GM18951 (cell line): ENCODE data around the gene CLTC.

Experiments
- POLR2A ChIP-seq: IDR thresholded peaks from 4 replicates; pipeline ENCODE4 v1.6.1; 2011; ENCODE audit warnings: mild to moderate bottlenecking; ENCODE audit not compliant: insufficient read length, insufficient read depth; ENCODE audit errors: extremely low read depth
- in situ Hi-C: fragments of 300-500 bp; cut with MboI; formaldehyde crosslinking; loops from one replicate; pipeline ENCODE4 v1.12.0; 2022; ENCODE audit warnings: low sequenced_read_pairs, mixed read lengths, inconsistent platforms; ENCODE audit not compliant: unreplicated experiment

CLTC gene

GRCh38 chr17:59621771-59622170, 2.1 kb downstream of the CLTC start:
- no peak for TF ChIP-seq POLR2A
- in situ Hi-C loops, result no loop called here

GRCh38 chr17:59623151-59623550, 3.5 kb downstream of the CLTC start:
- in situ Hi-C loops, result no loop called here
- no peak for TF ChIP-seq POLR2A

GRCh38 chr17:59626756-59627155, 7.1 kb downstream of the CLTC start:
- no peak for TF ChIP-seq POLR2A
- in situ Hi-C loops, result no loop called here

GRCh38 chr17:59627274-59627673, 7.6 kb downstream of the CLTC start:
- in situ Hi-C loops, result no loop called here
- no peak for TF ChIP-seq POLR2A

- no peak for TF ChIP-seq POLR2A
- in situ Hi-C loops, result no loop called here
Observed at GRCh38 chr17:59627770-59628171, 8.1 kb downstream of the CLTC start.

- in situ Hi-C loops, result no loop called here
- TF ChIP-seq POLR2A, result no peak
Observed at GRCh38 chr17:59629174-59629573, 9.5 kb downstream of the CLTC start.

- no peak for TF ChIP-seq POLR2A
- in situ Hi-C loops, result no loop called here
Observed at GRCh38 chr17:59631276-59631675, 11.6 kb downstream of the CLTC start.

GRCh38 chr17:59632398-59632797, 12.7 kb downstream of the CLTC start:
- TF ChIP-seq POLR2A, result no peak

GRCh38 chr17:59633658-59634359, 14.1 kb downstream of the CLTC start:
- TF ChIP-seq POLR2A, result no peak
- in situ Hi-C loops, result no loop called here

More at GRCh38 chr17:59632398-59632797, 12.7 kb downstream of the CLTC start:
- in situ Hi-C loops, result no loop called here

- TF ChIP-seq POLR2A, result no peak
- in situ Hi-C loops, result no loop called here
Observed at GRCh38 chr17:59634632-59635541, 15.2 kb downstream of the CLTC start.

- TF ChIP-seq POLR2A, result no peak
- in situ Hi-C loops, result no loop called here
Observed at GRCh38 chr17:59637611-59638310, 18.1 kb downstream of the CLTC start.

GRCh38 chr17:59638553-59638952, 18.9 kb downstream of the CLTC start:
- TF ChIP-seq POLR2A, result no peak
- in situ Hi-C loops, result no loop called here

GRCh38 chr17:59641799-59642484, 22.2 kb downstream of the CLTC start:
- in situ Hi-C loops, result no loop called here
- TF ChIP-seq POLR2A, result no peak
